ENCODE results near the gene NME8.

NME8 gene

DNA sequence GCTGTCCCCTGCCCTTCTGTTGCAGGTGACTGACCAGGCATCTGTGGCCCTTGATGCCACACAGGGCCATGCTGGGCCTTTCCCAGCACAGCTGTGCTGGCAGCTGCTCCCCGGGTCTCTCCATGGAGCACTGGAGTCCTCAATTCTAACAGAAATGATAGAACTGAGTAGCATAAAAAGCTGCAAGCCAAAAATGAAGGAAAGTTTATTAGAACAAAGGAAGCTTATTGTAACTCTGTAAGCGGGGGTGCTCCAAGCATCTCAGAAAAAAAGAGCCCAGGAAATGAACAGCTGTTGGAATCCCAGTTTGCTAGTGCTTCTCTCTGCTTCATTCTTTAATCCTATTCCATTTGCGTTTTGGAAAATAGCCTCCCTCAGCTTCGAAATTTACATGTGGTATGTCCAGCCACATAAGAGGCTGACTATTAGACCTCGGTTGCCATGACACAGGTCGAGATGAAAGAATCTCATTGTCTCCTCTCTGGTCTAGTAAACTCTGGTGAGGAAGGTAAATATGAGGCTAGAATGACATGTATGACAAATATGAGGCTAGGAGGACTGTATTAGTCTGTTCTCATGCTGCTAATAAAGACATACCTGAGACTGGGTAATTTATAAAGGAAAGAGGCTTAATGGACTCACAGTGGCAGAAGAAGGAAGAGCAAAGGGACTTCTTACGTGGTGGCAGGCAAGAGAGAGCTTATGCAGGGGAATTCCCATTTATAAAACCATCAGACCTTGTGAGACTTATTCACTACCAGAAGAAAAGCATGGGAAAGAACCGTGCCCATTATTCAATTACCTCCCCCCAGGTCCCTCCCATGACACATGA lies 95.7 kb downstream of the NME8 start:
- DNase-seq, result no peak

- no peak for DNase-seq
Observed at GRCh38 chr7:37944737-37945054, 96.3 kb downstream of the NME8 start.

DNA sequence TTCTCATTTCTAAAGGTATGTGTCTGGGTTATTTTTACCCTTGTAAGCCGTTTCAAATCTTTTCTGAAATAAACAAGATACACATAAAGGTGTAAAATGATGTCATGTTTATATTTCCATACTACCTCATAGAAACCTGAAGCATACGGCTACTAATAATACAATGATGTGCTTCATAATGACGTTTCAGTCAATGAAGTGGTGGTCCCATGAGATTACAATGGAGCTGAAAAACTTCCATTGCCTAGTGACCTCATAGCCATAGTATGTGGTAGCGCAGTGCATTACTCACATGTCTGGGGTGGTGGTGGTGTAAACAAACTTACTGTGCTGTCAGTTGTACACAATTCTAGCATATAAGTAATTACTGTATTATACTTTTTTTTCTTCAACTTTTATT lies 96.9 kb downstream of the NME8 start:
- no peak for DNase-seq

- DNase-seq, result no peak
Observed at GRCh38 chr7:37947138-37947940, 98.9 kb downstream of the NME8 start.

- no peak for DNase-seq
Observed at GRCh38 chr7:37947941-37948210, 99.5 kb downstream of the NME8 start.
